ENCODE data around the gene SYVN1. TPM values are rescaled to one million over a fixed set of nuclear protein-coding genes. Genes with fewer than 3 reads are reported as not detected.
A peak's percentile ranks its signal among the peaks of the same experiment; 100 is the strongest.

Gene SYVN1
- total RNA-seq, 6 experiments from 2014 or later: 39.9 to 46.9 (median 42.9) TPM

GRCh38 chr11:65114538-65115171 lies 19.7 kb downstream of the SYVN1 start:
- Mint-ChIP-seq H3K4me1 (ENCODE audit: low read depth) (peaks cover 31% of the 10 kb centered on the region), H3K4me3 (no peak overlapping the region), H3K36me3 (ENCODE audit: low read depth) (peaks cover 13% of the 10 kb centered on the region), H3K9me3 (no peaks in the 10 kb centered on the region), H3K27me3 (ENCODE audit: insufficient read depth) (peaks cover 2% of the 10 kb centered on the region; the same call in 1 of the 2 replicates), H3K27ac (0 out of 2 replicates have a peak overlapping the region, but pooled peaks have one; percentile 24)
- TF ChIP-seq, protein P1, sequence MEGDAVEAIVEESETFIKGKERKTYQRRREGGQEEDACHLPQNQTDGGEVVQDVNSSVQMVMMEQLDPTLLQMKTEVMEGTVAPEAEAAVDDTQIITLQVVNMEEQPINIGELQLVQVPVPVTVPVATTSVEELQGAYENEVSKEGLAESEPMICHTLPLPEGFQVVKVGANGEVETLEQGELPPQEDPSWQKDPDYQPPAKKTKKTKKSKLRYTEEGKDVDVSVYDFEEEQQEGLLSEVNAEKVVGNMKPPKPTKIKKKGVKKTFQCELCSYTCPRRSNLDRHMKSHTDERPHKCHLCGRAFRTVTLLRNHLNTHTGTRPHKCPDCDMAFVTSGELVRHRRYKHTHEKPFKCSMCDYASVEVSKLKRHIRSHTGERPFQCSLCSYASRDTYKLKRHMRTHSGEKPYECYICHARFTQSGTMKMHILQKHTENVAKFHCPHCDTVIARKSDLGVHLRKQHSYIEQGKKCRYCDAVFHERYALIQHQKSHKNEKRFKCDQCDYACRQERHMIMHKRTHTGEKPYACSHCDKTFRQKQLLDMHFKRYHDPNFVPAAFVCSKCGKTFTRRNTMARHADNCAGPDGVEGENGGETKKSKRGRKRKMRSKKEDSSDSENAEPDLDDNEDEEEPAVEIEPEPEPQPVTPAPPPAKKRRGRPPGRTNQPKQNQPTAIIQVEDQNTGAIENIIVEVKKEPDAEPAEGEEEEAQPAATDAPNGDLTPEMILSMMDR (IDR thresholded peaks at IDR 0.05): no peak
- DNase-seq: no peak

DNA sequence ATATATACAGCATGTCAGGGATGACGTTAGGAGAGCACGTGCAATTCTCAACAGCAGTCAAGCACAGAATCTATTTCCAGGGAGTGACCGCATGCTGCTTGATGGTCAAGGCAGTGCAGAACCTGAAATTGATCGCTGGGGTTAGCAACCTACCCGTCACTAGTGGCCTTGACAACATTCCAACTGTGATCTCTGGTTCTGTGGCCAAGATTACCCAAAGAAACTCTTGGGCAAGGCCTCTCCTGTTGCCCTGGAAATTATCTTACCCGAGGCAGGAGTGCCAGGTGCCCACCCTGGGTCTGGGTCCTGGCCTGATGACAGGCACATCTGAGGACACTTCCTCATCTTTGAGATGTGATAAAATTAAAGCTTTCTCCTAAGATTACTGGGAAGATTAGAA lies 20.5 kb downstream of the SYVN1 start:
- peak overlapping the region; percentile 24; the same call in 1 of the 2 replicates for H3K27ac Mint-ChIP-seq
- H3K4me3 Mint-ChIP-seq: peak overlapping the region; percentile 81; the same call in 1 of the 2 replicates
- TF ChIP-seq, protein P1 (IDR thresholded peaks at IDR 0.05): no peak

GRCh38 chr11:65113361-65113756 lies 21.0 kb downstream of the SYVN1 start:
- Mint-ChIP-seq H3K9me3 (no peaks in the 10 kb centered on the region), H3K36me3 (ENCODE audit: low read depth) (peaks cover 7% of the 10 kb centered on the region), H3K4me3 (peak overlapping the region; percentile 81), H3K4me1 (ENCODE audit: low read depth) (peaks cover 26% of the 10 kb centered on the region), H3K27ac (0 out of 2 replicates have a peak overlapping the region, but pooled peaks have one; percentile 11), H3K27me3 (ENCODE audit: insufficient read depth) (peaks cover 2% of the 10 kb centered on the region; the same call in 1 of the 2 replicates)
- DNase-seq: no peak
- TF ChIP-seq, protein P1 (IDR thresholded peaks at IDR 0.05): no peak

More for the DNA sequence above, 20.5 kb downstream of the SYVN1 start:
- H3K27me3 Mint-ChIP-seq (ENCODE audit: insufficient read depth): peaks cover 2% of the 10 kb centered on the region; the same call in 1 of the 2 replicates
- H3K4me1 Mint-ChIP-seq (ENCODE audit: low read depth): peaks cover 31% of the 10 kb centered on the region
- no peak for DNase-seq
- peaks cover 12% of the 10 kb centered on the region for H3K36me3 Mint-ChIP-seq (ENCODE audit: low read depth)
- H3K9me3 Mint-ChIP-seq: no peaks in the 10 kb centered on the region

DNA sequence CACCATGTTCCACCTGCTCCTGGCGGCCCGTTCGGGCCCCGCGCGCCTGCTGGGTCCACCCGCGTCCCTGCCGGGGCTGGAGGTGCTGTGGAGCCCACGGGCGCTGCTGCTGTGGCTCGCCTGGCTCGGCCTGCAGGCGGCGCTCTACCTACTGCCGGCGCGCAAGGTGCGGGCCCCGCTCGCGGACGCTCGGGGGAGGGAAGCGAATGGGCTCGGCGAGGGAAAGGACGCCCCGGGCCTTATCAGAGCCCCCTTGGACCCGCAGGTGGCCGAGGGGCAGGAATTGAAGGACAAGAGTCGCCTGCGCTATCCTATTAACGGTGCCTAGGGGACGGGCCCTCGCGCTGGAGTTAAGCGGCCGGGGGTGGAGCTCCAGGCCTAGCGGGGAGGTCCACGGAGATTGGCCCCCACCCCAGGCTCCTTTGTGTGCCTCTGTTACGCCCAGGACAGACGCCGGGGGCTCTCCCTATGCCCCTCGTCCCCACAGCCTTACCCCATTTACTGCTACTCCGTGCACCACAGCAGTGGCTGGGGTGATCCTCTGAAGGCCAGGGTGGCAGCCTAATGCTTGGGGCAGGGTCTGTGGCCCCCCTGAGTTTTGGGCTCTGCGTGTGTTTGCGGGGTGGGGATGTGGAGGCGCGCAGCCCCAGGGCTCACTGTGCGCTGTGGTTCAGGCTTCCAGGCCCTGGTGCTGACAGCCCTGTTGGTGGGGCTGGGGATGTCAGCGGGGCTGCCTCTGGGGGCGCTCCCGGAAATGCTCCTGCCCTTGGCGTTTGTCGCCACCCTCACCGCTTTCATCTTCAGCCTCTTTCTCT lies 21.6 kb downstream of the SYVN1 start:
- TF ChIP-seq, protein P1 (IDR thresholded peaks at IDR 0.05): peak; percentile 95
- Mint-ChIP-seq H3K9me3 (no peaks in the 10 kb centered on the region), H3K27me3 (ENCODE audit: insufficient read depth) (peaks cover 2% of the 10 kb centered on the region; the same call in 1 of the 2 replicates), H3K4me3 (peak overlapping the region; percentile 81), H3K4me1 (ENCODE audit: low read depth) (peaks cover 21% of the 10 kb centered on the region), H3K27ac (no peak overlapping the region), H3K36me3 (ENCODE audit: low read depth) (peaks cover 1% of the 10 kb centered on the region; the same call in 1 of the 2 replicates)
- no peak for DNase-seq

- peaks cover 20% of the 10 kb centered on the region for H3K4me1 Mint-ChIP-seq (ENCODE audit: low read depth)
- no peaks in the 10 kb centered on the region for H3K36me3 Mint-ChIP-seq (ENCODE audit: low read depth)
- peak within 1 kb of the TSS; percentile 81 for H3K4me3 Mint-ChIP-seq
- peak within 1 kb of the TSS; percentile 13; the same call in 1 of the 2 replicates for H3K27ac Mint-ChIP-seq
- H3K27me3 Mint-ChIP-seq (ENCODE audit: insufficient read depth): peaks cover 2% of the 10 kb centered on the region; the same call in 1 of the 2 replicates
- TF ChIP-seq, protein P1 (IDR thresholded peaks at IDR 0.05): no peak
- no peaks in the 10 kb centered on the region for H3K9me3 Mint-ChIP-seq
- DNase-seq: peak; percentile 78
Measured at GRCh38 chr11:65111744-65112545, 22.4 kb downstream of the SYVN1 start, which contains the start of gene TM7SF2. Gene TM7SF2, plus strand, starts transcription at chr11:65111872. Its CDS starts 144 bp downstream, at chr11:65112016.
